ENCODE results near the gene SAA1.

Gene SAA1

DNA sequence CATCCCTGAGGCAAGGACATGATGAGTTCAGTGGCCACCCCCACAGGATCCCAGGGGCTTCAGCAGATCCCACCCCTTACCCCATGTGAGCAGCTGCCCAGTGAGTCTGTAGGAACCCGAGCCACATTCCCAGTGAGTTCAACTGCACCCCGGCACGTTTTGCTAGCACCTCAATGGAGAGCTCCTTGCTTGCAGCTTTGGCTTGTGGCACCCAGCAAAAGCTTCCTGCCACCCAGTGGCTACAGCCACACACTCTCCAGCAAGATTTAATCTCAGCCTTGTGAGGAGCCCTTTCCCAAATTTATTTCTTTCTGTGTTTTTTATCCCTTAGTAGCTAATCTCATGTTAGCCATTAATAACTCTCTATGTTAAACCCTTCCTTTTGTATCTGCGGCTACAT, 4.0 kb downstream of the SAA1 start:
- no peaks in the 10 kb centered on the region for H3K9me3 Mint-ChIP-seq
- no peak overlapping the region for H3K4me3 Mint-ChIP-seq
- no peaks in the 10 kb centered on the region for H3K27me3 Mint-ChIP-seq
- peaks cover 18% of the 10 kb centered on the region for H3K4me1 Mint-ChIP-seq
- H3K27ac Mint-ChIP-seq = peak overlapping the region; percentile 54
- H3K36me3 Mint-ChIP-seq = peaks cover 5% of the 10 kb centered on the region
- ATAC-seq (ENCODE audit: low read depth) (no peak), DNase-seq (ENCODE audit: low spot score in 2 of 2) (no peak)

DNA sequence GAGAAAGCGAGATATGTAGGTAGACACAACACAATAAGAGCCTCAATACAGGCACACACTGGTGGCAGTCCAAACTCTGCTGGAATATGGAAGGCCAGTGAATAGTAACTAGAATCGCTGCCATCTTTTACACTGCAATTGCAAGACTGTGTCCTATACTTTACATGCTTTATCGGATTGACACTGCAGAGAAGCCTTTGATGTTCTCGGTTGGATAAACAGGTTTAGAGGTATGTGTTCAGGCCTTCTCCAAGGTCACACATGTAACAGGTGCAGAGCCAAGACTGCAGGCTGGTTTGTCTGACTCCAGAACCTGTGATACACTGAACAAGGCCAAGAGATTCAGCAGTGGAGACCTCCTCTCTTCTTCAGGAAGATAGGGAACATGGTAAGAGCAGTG, 5.1 kb downstream of the SAA1 start:
- Mint-ChIP-seq H3K27me3 (no peaks in the 10 kb centered on the region), H3K4me3 (no peak overlapping the region), H3K36me3 (peaks cover 7% of the 10 kb centered on the region), H3K27ac (peak overlapping the region; percentile 54), H3K4me1 (peaks cover 10% of the 10 kb centered on the region), H3K9me3 (no peaks in the 10 kb centered on the region)
- ATAC-seq (ENCODE audit: low read depth) (no peak), DNase-seq (ENCODE audit: low spot score in 2 of 2) (no peak)

DNA sequence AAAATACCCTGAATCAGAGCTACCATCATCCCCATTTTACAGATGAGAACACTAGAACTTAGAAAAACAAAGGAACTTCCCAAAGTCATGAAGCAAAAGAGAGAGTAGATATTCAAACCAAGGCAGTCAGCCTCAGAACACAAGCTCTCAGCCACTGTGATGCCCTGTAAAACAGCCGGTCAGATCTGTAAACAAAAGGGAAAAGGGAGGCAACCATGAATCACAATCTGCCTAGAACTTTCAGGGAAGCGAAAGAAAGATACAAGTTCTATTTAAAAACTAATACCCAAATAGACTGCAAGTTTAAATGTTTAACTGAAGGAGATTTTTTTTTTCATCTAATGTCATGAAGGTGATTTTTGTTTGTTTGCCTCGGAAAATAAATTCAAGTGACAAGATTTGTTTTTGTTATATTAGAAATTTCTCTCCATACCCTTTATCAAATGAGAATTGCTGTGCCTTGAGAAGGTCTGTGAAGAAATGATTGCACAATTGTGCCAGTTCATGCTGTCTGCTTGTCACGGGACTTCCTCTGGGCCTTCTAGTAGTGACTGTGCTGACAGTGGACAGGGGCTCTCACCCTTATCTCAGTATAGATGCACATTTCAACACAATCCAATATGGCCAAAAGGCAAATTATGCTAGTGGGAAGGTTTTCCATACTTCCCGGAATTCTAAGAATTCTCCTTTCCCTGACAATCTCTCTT, 11.7 kb downstream of the SAA1 start:
- peaks cover 16% of the 10 kb centered on the region for H3K36me3 Mint-ChIP-seq
- H3K4me1 Mint-ChIP-seq = peaks cover 21% of the 10 kb centered on the region
- H3K9me3 Mint-ChIP-seq = no peaks in the 10 kb centered on the region
- ATAC-seq (ENCODE audit: low read depth) (no peak), DNase-seq (ENCODE audit: low spot score in 2 of 2) (no peak)
- no peak overlapping the region for H3K4me3 Mint-ChIP-seq
- no peaks in the 10 kb centered on the region for H3K27me3 Mint-ChIP-seq
- H3K27ac Mint-ChIP-seq = peak overlapping the region; percentile 15

DNA sequence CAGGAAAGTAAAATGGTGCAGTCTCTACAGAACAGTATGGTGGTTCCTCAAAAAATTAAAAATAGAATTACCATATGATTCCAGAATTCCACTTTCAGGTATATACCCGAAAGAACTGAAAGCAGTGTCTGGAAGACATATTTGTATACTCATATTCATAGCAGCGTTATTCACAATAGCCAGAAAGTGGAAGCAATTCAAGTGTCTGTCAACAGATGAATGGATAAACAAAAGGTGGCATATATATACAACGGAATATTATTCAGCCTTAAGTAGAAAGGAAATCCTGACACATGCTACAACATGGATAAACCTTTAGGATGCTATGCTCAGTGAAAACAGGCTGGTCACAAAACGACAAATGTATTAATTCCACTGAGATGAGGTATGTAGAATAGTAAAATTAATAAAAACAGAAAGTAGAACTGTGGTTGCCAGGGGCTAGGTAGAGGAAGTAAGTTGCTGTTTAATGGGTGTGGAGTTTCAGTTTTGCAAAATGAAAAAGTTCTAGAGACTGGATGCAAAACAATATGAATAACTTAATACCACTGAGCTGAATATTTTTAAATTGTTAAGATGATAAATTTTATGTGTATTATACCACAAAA, 14.5 kb downstream of the SAA1 start:
- no peaks in the 10 kb centered on the region for H3K27me3 Mint-ChIP-seq
- ATAC-seq (ENCODE audit: low read depth) = peak; percentile 85

DNA sequence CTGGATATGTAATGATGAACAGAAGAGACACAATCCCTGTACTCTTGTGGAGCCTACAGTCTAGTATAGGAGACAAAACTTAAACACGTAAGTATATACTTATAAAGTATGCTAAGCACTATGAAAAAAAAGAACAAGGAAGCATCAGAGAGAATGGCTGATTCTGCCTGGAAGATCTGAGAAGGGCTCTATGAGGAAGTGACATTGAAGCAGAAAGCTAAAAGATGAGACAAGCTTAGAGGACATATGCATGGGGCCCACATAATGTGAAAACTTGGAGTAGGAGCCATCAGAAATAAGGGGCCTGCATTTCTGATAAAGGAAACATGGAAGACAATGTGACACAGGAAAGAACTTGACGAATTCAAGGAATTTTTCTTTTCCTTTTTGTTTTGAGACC, 16.6 kb downstream of the SAA1 start:
- ATAC-seq (ENCODE audit: low read depth) = peak; percentile 73
- Mint-ChIP-seq H3K9me3 (no peaks in the 10 kb centered on the region), H3K4me3 (no peak overlapping the region), H3K4me1 (peaks cover 20% of the 10 kb centered on the region), H3K36me3 (peaks cover 29% of the 10 kb centered on the region), H3K27me3 (no peaks in the 10 kb centered on the region), H3K27ac (peak overlapping the region; percentile 96)
- DNase-seq (ENCODE audit: low spot score in 2 of 2) = peak in 1 of 2 donors; percentile 19

More for the DNA sequence above, 14.5 kb downstream of the SAA1 start:
- Mint-ChIP-seq H3K4me1 (peaks cover 20% of the 10 kb centered on the region), H3K27ac (peak overlapping the region; percentile 96), H3K9me3 (no peaks in the 10 kb centered on the region), H3K4me3 (peak overlapping the region; percentile 80), H3K36me3 (peaks cover 20% of the 10 kb centered on the region)
- peak in 1 of 2 donors; percentile 35 for DNase-seq (ENCODE audit: low spot score in 2 of 2)

DNA sequence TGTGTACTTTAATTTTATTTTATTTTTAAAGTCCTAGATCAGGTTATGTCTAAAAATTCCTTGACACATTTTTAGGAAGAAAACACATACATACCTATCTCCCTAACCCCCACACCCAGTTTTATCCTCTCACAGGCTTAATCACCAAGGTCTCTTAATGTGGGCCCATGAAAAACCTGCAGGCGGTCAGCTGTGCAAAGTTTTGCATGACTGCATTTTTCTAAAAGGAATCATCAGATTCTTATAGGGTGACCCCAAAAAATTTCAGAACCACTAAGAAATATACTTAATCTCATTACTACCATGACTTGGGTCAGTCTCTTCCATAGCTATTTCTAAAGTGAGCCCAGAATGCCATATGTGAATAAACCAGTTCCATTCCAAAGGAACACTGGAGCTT, 19.8 kb downstream of the SAA1 start:
- no peaks in the 10 kb centered on the region for H3K27me3 Mint-ChIP-seq
- no peak for DNase-seq (ENCODE audit: low spot score in 2 of 2)
- H3K9me3 Mint-ChIP-seq = no peaks in the 10 kb centered on the region
- peaks cover 34% of the 10 kb centered on the region for H3K36me3 Mint-ChIP-seq
- H3K4me1 Mint-ChIP-seq = peaks cover 10% of the 10 kb centered on the region
- H3K27ac Mint-ChIP-seq = no peak overlapping the region
- no peak overlapping the region for H3K4me3 Mint-ChIP-seq
- no peak for ATAC-seq (ENCODE audit: low read depth)

DNA sequence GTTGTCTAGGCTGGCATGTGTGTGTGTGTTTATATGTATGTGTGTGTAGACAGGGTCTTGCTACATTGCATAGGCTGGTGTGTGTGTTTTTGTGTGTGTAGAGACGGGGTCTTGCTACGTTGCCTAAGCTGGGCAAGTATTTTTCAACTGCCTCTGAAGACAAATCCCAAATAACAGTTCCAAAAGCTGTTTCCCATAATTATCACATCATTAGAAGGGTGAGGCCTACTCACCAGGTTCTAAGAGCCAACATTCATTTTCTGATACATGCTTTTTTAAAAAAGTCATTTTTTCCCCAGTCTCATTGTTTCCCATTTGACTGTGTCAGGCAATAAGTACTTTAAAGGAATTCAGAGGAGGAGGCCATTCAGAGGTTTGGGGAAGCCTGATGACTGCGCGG, 22.8 kb downstream of the SAA1 start:
- Mint-ChIP-seq H3K9me3 (no peaks in the 10 kb centered on the region), H3K4me1 (no peaks in the 10 kb centered on the region), H3K4me3 (no peak overlapping the region), H3K36me3 (peaks cover 40% of the 10 kb centered on the region), H3K27me3 (no peaks in the 10 kb centered on the region), H3K27ac (no peak overlapping the region)
- ATAC-seq (ENCODE audit: low read depth) (no peak), DNase-seq (ENCODE audit: low spot score in 2 of 2) (no peak)

DNA sequence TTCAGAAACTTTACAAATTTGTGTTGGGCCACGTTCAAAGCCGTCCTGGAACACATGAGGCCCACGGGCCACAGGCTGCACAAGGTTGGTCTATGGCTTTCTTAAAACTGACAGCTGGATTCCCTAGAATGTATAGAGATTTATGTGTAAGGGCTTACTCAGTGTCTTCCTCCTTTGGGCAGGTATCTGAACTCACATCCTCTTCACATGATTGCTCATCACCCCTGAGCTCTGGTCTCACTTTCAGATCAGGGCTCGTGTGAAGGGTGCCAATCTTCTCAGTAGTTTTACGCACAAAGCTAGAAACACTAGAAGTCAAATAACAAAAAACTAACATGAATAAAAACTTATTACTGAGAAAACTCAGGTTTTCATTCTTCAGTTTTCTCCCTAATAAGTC, 28.8 kb downstream of the SAA1 start:
- H3K27ac Mint-ChIP-seq = no peak overlapping the region
- no peak for DNase-seq (ENCODE audit: low spot score in 2 of 2)
- peaks cover 3% of the 10 kb centered on the region for H3K4me1 Mint-ChIP-seq
- H3K27me3 Mint-ChIP-seq = no peaks in the 10 kb centered on the region
- peaks cover 48% of the 10 kb centered on the region for H3K36me3 Mint-ChIP-seq
- H3K4me3 Mint-ChIP-seq = no peak overlapping the region
- H3K9me3 Mint-ChIP-seq = no peaks in the 10 kb centered on the region
- ATAC-seq (ENCODE audit: low read depth) = no peak

DNA sequence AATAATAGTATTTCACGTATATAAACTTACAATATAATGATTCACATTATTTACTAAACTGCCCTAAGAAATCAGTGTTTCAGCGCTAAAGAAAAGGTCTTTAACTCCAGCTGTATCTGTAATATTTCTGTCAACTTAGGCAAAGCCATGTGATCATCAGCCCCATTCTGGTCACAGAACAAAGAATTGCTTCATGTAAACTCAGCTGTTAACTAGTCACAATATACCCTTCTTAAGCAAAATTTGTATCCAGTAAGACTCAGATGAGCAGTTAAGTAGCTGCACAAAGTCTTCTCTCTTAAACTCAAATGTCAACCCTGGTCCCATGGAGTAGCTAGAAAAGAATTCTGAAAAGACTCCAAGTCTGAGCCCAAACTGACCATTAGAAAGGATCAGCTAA, 29.3 kb downstream of the SAA1 start:
- peaks cover 48% of the 10 kb centered on the region for H3K36me3 Mint-ChIP-seq
- H3K9me3 Mint-ChIP-seq = no peaks in the 10 kb centered on the region
- peak overlapping the region; percentile 22 for H3K27ac Mint-ChIP-seq
- H3K4me3 Mint-ChIP-seq = no peak overlapping the region
- ATAC-seq (ENCODE audit: low read depth) = no peak
- H3K27me3 Mint-ChIP-seq = no peaks in the 10 kb centered on the region
- H3K4me1 Mint-ChIP-seq = peaks cover 3% of the 10 kb centered on the region
- no peak for DNase-seq (ENCODE audit: low spot score in 2 of 2)

DNA sequence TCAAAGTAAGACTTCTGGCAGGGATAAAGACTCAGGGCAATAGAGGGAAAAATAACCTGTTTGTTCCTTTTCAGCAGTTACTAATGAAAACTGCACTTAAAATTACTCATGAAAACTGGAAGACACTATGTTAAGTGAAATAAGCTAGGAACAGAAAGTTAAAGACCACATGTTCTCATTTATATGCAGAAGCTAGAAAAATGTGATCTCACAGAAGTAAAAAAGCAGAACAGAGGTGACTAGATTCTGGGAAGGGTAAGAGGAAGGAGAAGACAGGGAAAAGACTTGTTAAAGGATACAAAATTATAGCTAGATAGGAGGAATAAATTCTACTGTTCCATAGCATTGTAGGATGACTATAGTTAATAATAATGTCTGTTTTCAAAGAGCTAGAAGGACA, 33.7 kb downstream of the SAA1 start:
- Mint-ChIP-seq H3K27me3 (no peaks in the 10 kb centered on the region), H3K9me3 (no peaks in the 10 kb centered on the region), H3K4me1 (peaks cover 3% of the 10 kb centered on the region), H3K4me3 (no peak overlapping the region), H3K27ac (no peak overlapping the region), H3K36me3 (peaks cover 48% of the 10 kb centered on the region)
- DNase-seq (ENCODE audit: low spot score in 2 of 2) = no peak
- ATAC-seq (ENCODE audit: low read depth) = no peak

DNA sequence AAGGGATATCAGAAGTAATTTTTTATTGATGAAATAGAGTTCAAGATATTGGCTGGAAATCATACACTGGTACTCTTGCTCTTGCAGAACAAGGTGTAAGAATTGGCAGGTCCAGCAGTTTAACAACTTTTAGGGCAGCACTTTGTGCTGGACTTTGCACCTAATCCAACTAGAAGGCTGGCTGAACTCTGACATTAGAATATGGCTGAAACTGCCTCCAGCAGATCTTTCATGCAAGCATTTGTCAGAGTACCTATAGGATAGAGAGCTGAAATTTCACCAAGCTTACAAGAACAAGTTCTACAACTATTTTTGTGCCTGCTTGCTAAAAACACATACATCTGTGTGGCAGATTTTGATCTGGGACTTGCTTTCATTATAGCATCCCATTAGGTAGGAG, 38.7 kb downstream of the SAA1 start:
- Mint-ChIP-seq H3K4me3 (no peak overlapping the region), H3K27me3 (no peaks in the 10 kb centered on the region), H3K27ac (no peak overlapping the region), H3K4me1 (peaks cover 3% of the 10 kb centered on the region), H3K36me3 (peaks cover 37% of the 10 kb centered on the region), H3K9me3 (no peaks in the 10 kb centered on the region)
- DNase-seq (ENCODE audit: low spot score in 2 of 2) (no peak), ATAC-seq (ENCODE audit: low read depth) (no peak)

DNA sequence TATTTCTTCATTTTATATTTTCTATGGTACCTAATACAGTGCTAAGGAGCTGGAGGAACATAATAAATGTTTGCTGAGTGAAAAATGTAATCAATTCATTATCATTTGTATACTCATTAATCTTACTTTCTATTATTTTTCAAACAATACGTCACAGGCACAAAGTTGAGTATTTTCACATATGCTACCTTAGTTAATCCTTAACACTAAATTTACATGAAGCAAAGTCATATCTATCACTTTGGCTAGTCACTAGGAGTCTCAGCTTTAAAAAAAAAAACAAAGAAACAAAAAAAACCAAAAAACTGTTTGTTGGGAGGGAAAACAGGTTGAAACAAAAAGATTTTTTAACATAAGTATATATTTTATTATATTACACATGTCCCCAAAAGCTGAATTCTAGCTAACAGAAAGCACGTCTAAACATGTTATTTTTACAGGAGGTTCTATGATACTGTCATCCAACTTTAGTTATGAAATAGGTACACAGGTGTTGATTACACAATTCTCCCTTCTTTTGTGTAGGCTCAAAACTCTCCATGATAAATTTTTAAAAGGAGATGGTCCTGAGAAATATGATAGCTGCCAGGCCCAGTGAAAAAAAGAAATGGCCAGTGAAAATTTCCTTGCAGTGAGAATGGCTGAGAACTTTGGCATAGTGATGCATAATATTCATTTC, 41.5 kb downstream of the SAA1 start:
- no peak for ATAC-seq (ENCODE audit: low read depth)
- no peak overlapping the region for H3K4me3 Mint-ChIP-seq
- H3K27me3 Mint-ChIP-seq = no peaks in the 10 kb centered on the region
- DNase-seq (ENCODE audit: low spot score in 2 of 2) = no peak
- H3K36me3 Mint-ChIP-seq = peaks cover 32% of the 10 kb centered on the region
- no peaks in the 10 kb centered on the region for H3K9me3 Mint-ChIP-seq
- no peak overlapping the region for H3K27ac Mint-ChIP-seq
- H3K4me1 Mint-ChIP-seq = peaks cover 14% of the 10 kb centered on the region

DNA sequence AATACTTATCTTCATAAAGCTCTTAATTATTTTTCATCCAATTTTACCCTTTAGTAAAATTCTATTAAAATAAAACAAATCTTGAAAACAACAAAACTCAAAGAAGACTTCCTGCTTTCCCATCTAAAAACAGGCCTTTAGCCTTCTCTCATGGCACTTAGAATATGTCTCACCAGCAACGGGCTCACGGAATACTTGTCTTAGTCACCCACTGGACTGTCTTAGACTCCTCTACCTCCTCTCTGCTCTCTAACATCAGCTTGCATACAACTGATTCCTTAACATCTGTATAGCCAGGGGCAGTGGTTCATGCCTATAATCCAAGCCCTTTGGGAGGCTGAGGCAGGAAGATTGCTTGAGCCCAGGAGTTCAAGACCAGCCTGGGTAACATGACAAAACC, 42.2 kb downstream of the SAA1 start:
- DNase-seq (ENCODE audit: low spot score in 2 of 2) = no peak
- ATAC-seq (ENCODE audit: low read depth) = no peak
- no peaks in the 10 kb centered on the region for H3K27me3 Mint-ChIP-seq
- H3K9me3 Mint-ChIP-seq = no peaks in the 10 kb centered on the region
- peak overlapping the region; percentile 60 for H3K27ac Mint-ChIP-seq
- peaks cover 14% of the 10 kb centered on the region for H3K4me1 Mint-ChIP-seq
- H3K36me3 Mint-ChIP-seq = peaks cover 30% of the 10 kb centered on the region
- no peak overlapping the region for H3K4me3 Mint-ChIP-seq

DNA sequence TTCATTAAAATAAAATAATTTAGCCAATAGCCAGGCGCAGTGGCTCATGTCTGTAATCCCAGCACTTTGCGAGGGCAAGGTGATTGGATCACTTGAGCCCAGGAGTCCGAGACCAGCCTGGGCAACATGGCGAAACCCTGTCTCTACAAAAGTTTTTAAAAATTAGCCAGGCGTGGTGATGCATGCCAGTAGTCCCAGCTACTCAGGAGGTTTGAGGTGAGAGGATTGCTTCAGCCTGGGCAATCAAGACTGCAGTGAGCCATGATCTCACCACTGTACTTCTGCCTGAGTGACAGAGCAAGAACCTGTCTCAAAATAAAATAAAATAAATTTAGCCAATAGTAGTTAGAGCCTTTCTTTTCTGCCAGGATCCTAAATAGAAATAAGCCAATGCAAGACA, 43.6 kb downstream of the SAA1 start:
- peaks cover 16% of the 10 kb centered on the region for H3K4me1 Mint-ChIP-seq
- ATAC-seq (ENCODE audit: low read depth) (no peak), DNase-seq (ENCODE audit: low spot score in 2 of 2) (no peak)
- H3K27me3 Mint-ChIP-seq = no peaks in the 10 kb centered on the region
- no peak overlapping the region for H3K4me3 Mint-ChIP-seq
- H3K27ac Mint-ChIP-seq = no peak overlapping the region
- no peaks in the 10 kb centered on the region for H3K9me3 Mint-ChIP-seq
- peaks cover 29% of the 10 kb centered on the region for H3K36me3 Mint-ChIP-seq
